Activated T-cell treated with anti-CD3 and anti-CD28 coated beads, Interleukin-2, amount 50 U/mL, for 48 hours (primary cell): ENCODE results near the gene SV2B.
"Not testable (repeated sequence)": the region's sequence is repeated elsewhere in the genome, so short reads cannot be mapped to it uniquely, and the experiment has no call there.

Experiments
- DNase-seq, 2 experiments: peaks; one replicate each; pipeline ENCODE4 v3.0.0-alpha.2; 2020

Gene SV2B

DNA sequence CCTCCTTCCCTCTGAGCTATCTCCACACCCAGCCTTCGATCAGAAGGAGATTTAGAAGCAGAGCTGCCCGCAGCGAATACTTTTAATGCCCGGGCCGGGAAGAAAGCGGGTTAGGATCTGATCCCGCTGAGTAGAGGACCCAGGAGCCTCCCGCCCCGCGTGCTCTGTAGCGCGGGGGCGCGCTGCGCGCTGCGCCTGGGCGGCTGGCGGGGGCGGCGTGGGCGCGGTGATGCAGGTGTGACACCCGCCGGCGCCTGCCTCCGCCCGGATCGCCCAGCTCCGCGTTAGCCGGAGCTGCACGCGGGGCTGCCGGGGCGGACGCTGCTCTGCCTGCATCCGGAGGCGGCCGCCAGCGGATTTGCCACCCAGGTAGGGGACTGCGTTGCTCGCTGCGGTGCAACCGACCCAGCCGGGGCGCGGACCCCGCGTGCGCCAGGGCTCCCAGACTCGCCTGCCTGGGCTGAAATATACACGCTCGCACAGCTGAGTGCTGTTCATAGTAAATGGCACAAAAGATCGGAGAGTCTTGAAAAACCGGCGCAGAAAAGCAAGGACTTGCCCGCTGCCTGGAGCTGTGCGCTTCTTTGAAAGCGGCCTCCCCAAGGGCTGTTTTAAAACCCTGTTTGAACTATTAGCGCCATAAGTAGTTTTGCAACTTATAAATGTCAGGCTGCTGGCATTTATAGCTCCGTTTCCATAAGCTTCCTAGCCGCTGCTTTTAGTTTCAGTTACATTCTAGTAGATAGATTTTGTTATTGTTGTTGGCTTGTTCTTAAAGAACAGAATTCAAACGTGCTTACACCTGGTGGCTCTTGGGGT is at the start of gene SV2B:
Gene SV2B, plus strand, starts transcription at position 263 of the 819 bp plus-strand sequence. CDS start 126,007 bp downstream, outside the sequence.
- DNase-seq, result peak; percentile 51 to 63

DNA sequence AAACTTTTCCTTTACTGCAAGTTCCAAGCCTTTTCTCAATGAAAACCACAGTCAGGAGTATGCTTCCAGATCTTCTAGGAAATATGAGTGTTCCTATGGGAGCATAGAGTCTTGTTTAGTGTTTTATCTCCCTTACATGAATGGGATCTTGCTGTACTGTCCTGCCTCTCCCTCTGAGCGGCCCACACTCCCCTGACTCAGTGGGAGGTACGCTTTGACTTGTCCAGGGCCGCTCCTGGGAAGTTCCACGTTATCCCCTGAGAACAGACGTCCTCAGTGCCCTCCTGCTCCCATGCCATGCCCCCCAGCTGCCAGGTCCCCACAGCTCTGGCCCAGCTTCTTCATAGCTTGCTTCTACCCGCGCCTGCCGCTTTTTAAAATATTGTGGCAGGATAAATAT is 48.8 kb upstream of the SV2B start:
- no peak for DNase-seq

- DNase-seq, result no peak
Measured at GRCh38 chr15:91054816-91055215, 45.2 kb upstream of the SV2B start.

- DNase-seq, result peak; percentile 55 to 59
Measured at GRCh38 chr15:91055548-91056331, 44.3 kb upstream of the SV2B start.

DNA sequence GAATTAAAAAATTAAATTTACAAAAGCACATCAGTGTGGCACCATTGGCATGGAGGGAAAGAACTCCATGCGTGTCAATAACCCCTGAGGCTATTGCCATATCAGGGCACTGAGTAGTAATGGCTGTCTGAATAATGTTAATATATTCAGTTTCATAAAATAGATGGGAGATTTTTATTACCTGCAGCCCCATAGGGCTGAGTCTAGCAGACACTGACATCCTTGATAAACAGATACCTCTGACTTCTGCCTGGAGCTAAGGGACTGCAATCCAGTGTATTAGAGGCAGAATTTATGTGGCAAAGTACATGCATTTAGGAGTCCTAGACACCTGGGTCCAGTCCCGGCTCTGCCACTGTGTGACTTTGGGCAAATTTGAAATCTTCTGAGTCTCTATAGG is 38.8 kb upstream of the SV2B start:
- DNase-seq, result no peak

- no peak for DNase-seq
Measured at GRCh38 chr15:91061997-91062396, 38.1 kb upstream of the SV2B start.

- DNase-seq, result no peak
Measured at GRCh38 chr15:91065505-91065904, 34.6 kb upstream of the SV2B start.

GRCh38 chr15:91067036-91067435 is 33.0 kb upstream of the SV2B start:
- no peak for DNase-seq

- DNase-seq, result no peak
Measured at GRCh38 chr15:91068436-91068835, 31.6 kb upstream of the SV2B start.

DNA sequence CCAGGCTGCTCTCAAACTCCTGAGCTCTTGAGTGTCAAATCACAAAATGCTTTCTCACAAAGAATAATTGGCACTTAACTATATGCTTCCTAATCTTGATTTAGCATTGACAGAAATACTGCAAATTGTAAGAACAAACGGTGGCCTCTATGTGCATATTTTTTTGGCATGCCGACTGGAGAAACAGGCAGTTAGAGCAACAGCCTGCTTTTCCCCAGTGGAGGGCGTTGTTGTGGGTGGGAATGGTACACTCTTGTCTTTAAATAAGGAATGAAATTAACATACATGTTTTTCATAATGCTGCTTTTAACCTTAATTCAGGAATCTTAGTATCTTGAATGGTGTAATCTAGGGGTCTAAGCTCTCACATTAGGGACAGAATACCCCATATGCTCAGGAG is 31.1 kb upstream of the SV2B start:
- no peak for DNase-seq

GRCh38 chr15:91070872-91071271 is 29.2 kb upstream of the SV2B start:
- no peak for DNase-seq

GRCh38 chr15:91072161-91072560 is 27.9 kb upstream of the SV2B start:
- DNase-seq, result no peak

GRCh38 chr15:91073077-91073476 is 27.0 kb upstream of the SV2B start:
- DNase-seq, result no peak

GRCh38 chr15:91073768-91074167 is 26.3 kb upstream of the SV2B start:
- DNase-seq, result no peak

DNA sequence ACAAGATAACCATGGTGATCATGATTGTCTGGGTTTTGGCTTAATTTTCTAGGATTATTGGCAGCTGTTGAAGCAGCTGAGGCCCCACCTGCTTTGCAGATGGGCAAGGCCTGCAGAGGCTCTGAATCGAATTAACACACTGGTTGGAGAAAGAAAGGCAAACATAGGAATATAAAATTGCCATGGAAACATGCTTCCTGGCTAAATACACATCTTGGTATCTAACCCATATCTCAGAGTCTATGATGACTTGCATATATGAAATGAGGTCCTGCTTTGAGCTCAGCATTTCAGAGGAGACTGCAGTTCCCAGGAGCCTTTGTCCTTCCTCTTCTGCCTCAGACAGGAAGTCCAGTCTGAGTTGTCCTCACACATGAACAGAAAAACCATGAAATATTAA is 24.3 kb upstream of the SV2B start:
- no peak for DNase-seq

GRCh38 chr15:91077029-91077428 is 23.0 kb upstream of the SV2B start:
- DNase-seq, result no peak

DNA sequence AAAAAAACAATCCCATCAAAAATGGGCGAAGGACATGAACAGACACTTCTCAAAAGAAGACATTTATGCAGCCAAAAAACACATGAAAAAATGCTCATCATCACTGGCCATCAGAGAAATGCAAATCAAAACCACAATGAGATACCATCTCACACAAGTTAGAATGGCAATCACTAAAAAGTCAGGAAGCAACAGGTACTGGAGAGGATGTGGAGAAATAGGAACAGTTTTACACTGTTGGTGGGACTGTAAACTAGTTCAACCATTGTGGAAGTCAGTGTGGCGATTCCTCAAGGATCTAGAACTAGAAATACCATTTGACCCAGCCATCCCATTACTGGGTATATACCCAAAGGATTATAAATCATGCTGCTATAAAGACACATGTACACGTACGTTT is 6.2 kb upstream of the SV2B start:
- not testable (repeated sequence) for DNase-seq

- no peak for DNase-seq
Measured at GRCh38 chr15:91098451-91098850, 1.6 kb upstream of the SV2B start.

DNA sequence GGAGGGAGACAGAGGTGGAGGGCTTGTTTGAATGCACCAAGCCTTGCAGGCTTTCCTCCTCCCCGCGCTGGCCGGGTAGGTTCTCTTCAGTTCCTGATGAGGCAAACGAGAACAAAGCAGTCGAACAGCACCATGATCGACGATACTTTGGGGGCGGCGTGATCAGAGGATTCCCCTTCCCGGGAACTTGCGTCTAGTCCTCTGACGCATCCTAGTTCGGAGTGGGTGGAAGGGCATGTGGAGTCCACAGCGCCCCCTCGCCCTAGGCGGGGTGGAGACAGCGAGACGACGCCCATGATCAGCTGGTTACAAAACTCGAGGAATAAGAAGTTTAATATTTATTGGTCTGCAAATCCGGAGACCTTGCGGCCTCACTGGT is 452 bp upstream of the SV2B start:
- DNase-seq, result peak; percentile 53 to 66

GRCh38 chr15:91100814-91101607 is 954 bp downstream of the SV2B start:
- peak; percentile 23 to 24 for DNase-seq

DNA sequence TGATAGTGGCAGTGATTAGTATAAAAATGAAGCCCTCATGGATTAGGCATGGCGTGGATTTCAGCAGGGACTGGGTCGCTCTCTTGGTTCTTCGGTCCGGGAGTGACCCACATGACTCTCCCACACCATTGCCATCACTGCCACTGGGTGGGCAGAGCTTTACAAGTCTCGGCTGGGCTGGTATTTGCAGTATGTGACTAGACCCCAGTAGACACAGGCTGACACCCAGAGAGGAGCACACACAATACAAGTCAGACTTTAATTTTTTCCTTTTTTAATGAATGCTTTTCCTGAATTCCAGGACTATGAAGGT is 1.5 kb downstream of the SV2B start:
- no peak for DNase-seq

- DNase-seq, result no peak
Measured at GRCh38 chr15:91102546-91103330, 2.7 kb downstream of the SV2B start.

DNA sequence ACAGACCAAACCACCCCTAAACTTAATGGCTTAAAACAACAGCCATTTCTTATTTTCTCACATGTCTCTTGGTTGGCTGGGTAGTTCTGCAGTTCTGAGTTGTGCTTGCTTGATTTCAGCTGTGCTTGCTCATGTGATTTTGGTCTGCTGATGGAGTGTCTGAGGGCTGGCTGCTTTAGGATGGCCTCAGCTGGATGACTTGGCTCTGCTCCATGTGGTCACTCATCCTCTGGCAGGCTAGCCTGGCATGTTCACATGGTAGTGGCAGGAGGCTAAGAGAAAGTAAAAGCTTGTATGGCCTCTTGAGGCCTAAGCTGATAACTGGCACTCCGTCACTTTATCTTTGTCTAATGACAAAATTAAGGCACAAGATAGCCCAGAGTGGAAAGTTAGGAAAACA is 4.1 kb downstream of the SV2B start:
- DNase-seq, result no peak
